ENCODE data around the gene MGAT3. TPM values are rescaled to one million over a fixed set of nuclear protein-coding genes. Genes with fewer than 3 reads are reported as not detected.

The MGAT3 gene
- total RNA-seq, 1 experiment from 2014 or later = 5.0 TPM

GRCh38 chr22:39434243-39434653 lies 22.6 kb upstream of the MGAT3 start:
- H2AK5ac ChIP-seq (ENCODE audit: insufficient read length, low read length) = no peak overlapping the region
- no CpG with 5 or more reads among the region's 18 CpGs for WGBS (ENCODE audit: extremely low coverage, insufficient read length, low lambda C conversion rate)
- H3K36me3 Mint-ChIP-seq (ENCODE audit: insufficient read depth in 1 of 3, low read depth in 3 of 3) = peaks cover 2 to 18% (median 17%) of the 10 kb centered on the region in 3 experiments; a peak in 6 of 7 replicates

More at GRCh38 chr22:39434243-39434653, 22.6 kb upstream of the MGAT3 start:
- Histone ChIP-seq H2BK5ac (ENCODE audit: insufficient read length, low read length) (no peak overlapping the region), H3K14ac (ENCODE audit: insufficient read depth, low read length) (no peak overlapping the region), H3K79me1 (ENCODE audit: insufficient read depth, low read depth, low read length, poor library complexity, severe bottlenecking) (no peaks in the 10 kb centered on the region), H4K5ac (ENCODE audit: insufficient read length, low read depth, low read length) (no peak overlapping the region), H3K56ac (ENCODE audit: insufficient read length, low read depth, low read length) (no peak overlapping the region), H3K9me3 (ENCODE audit: control insufficient read depth, low read depth, low read length) (no peaks in the 10 kb centered on the region), H2BK12ac (ENCODE audit: insufficient read length, low read depth, low read length) (no peak overlapping the region), H3K27ac (ENCODE audit: insufficient read length, low read depth, low read length) (no peak overlapping the region), H3K27me3 (ENCODE audit: insufficient read depth, low read length) (no peaks in the 10 kb centered on the region), H4K20me1 (ENCODE audit: control insufficient read depth, insufficient read depth, insufficient read length) (no peaks in the 10 kb centered on the region), H3K4me1 (ENCODE audit: insufficient read depth, low read length) (peaks cover under 1% of the 10 kb centered on the region; the same call in 1 of the 2 replicates), H4K91ac (ENCODE audit: insufficient read length, low read depth, low read length) (no peak overlapping the region), H3K79me2 (ENCODE audit: insufficient read depth, low read length) (no peaks in the 10 kb centered on the region), H3K4ac (ENCODE audit: low read depth, low read length) (no peak overlapping the region), H3K23me2 (ENCODE audit: insufficient read length, low read depth, low read length, poor library complexity, severe bottlenecking) (peaks cover 5% of the 10 kb centered on the region), H2BK15ac (ENCODE audit: low read depth, low read length) (no peak overlapping the region), H3T11ph (ENCODE audit: low read length) (no peak overlapping the region), H4K8ac (replicated peaks; ENCODE audit: insufficient read length, low read depth, low read length) (no peak overlapping the region), H3K23ac (ENCODE audit: insufficient read length, low read depth, low read length) (no peak overlapping the region), H2AFZ (ENCODE audit: low read length) (no peak overlapping the region), H2BK120ac (ENCODE audit: low read depth, low read length, poor library complexity, severe bottlenecking) (no peak overlapping the region), H3K4me2 (ENCODE audit: insufficient read depth, insufficient read length, low read length) (no peak overlapping the region), H3K9ac (ENCODE audit: extremely low read depth, insufficient read length, low read length) (no peak overlapping the region), H2BK20ac (ENCODE audit: low read depth, low read length, poor library complexity, severe bottlenecking) (no peak overlapping the region), H3K18ac (ENCODE audit: insufficient read length, low read depth, low read length) (no peak overlapping the region)
- no peak for DNase-seq
- H3K27ac Mint-ChIP-seq = no peak overlapping the region
- H3K27me3 Mint-ChIP-seq (ENCODE audit: low read depth) = peaks cover 11% of the 10 kb centered on the region
- no peak overlapping the region for H3K4me3 Mint-ChIP-seq
- TF ChIP-seq CTCF (conservative IDR thresholded peaks at IDR 0.05) = no peak
- H3K4me1 Mint-ChIP-seq = peaks cover 9 to 45% of the 10 kb centered on the region in 2 experiments
- H3K9me3 Mint-ChIP-seq = no peaks in the 10 kb centered on the region

Measured in H9 (cell line).